ENCODE results near the gene UBE2D3. TPM values are rescaled to one million over a fixed set of nuclear protein-coding genes. Genes with fewer than 3 reads are reported as not detected.
A peak's percentile ranks its signal among the peaks of the same experiment; 100 is the strongest.
"Not testable (repeated sequence)": the region's sequence is repeated elsewhere in the genome, so short reads cannot be mapped to it uniquely, and the experiment has no call there.

Gene UBE2D3
- total RNA-seq, 1 donor from 2014 or later, result 327 TPM

DNA sequence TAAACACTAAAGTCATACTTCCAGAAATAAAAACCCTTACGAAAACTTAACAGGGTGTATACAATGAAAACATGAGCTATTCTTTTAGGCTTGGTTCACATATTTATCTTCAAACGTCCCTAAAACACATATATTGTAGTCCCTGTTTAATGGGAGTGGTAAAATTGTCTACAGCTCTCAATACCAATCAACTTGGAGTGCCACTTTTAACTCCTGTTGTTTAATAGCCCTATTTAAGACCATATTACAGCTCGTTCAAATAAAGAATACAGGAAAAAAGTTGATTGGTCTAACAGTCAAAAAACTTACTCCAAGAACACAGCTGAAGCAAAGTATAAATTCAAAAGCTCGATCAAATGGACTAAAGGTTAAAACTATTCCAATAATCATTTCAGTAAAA lies 3.9 kb downstream of the UBE2D3 start:
- ATAC-seq (ENCODE audit: low read depth) (no peak), DNase-seq (no peak)
- no peaks in the 10 kb centered on the region for H3K9me3 Mint-ChIP-seq
- peaks cover 57% of the 10 kb centered on the region for H3K36me3 Mint-ChIP-seq (ENCODE audit: low read depth)
- TF ChIP-seq, protein P1, sequence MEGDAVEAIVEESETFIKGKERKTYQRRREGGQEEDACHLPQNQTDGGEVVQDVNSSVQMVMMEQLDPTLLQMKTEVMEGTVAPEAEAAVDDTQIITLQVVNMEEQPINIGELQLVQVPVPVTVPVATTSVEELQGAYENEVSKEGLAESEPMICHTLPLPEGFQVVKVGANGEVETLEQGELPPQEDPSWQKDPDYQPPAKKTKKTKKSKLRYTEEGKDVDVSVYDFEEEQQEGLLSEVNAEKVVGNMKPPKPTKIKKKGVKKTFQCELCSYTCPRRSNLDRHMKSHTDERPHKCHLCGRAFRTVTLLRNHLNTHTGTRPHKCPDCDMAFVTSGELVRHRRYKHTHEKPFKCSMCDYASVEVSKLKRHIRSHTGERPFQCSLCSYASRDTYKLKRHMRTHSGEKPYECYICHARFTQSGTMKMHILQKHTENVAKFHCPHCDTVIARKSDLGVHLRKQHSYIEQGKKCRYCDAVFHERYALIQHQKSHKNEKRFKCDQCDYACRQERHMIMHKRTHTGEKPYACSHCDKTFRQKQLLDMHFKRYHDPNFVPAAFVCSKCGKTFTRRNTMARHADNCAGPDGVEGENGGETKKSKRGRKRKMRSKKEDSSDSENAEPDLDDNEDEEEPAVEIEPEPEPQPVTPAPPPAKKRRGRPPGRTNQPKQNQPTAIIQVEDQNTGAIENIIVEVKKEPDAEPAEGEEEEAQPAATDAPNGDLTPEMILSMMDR (IDR thresholded peaks at IDR 0.05), result no peak
- H3K27ac Mint-ChIP-seq, result no peak overlapping the region
- CTCF ChIA-PET, result interaction anchor here (1.0 kb wide), 1 partner anchor 223 kb away, joined by 3 read pairs; no protein-coding TSS in a partner anchor
- peak overlapping the region; percentile 72 for H3K4me3 Mint-ChIP-seq
- H3K4me1 Mint-ChIP-seq, result peaks cover 58% of the 10 kb centered on the region
- no peaks in the 10 kb centered on the region for H3K27me3 Mint-ChIP-seq
- intact Hi-C loops (cut with micrococcal nuclease), result loop anchor here (10.0 kb wide), 1 partner anchor 1921 kb away; no protein-coding TSS in a partner anchor
- POLR2A ChIA-PET, result interaction anchor here (0.5 to 5.5 kb wide), 5 partner anchors 7 to 63 kb away, joined by 4 to 38 read pairs (median 13); partner anchors contain the start of genes CISD2 and MANBA

DNA sequence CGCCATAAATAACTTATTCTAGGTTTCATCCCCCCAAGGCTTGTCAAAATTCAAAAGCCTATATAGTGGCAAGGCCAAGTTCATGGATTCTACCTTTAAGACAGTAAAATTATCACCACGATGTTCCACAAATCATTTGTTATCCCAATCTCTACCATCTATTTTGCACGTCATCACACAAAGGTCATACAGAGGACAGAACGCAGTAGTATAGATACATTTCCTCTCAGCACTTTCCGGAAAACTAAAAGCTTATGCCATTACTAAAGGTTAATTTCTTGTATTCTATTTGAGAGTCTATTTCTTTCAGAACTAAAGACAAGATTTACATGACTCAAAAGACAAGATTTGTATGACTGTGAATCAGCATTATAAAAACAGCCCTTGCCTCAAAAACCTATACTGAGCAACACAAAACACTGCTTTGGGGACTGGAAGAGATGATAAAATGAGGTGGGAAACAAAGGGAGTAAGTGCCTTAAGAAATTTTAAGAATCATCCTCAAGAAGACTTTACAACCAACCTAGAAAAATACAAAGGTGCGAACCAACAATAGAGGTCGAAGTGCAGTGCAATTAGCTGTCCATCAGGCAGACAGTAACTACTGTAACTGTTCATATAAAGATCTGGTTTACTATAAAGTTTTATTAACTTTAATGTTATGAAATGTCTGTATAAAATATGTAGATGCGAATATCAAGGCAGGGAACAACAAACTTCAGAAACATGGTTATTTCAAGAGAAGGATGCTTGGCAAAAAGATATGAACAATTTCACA lies 7.6 kb downstream of the UBE2D3 start:
- TF ChIP-seq, protein P1 (IDR thresholded peaks at IDR 0.05), result no peak
- POLR2A ChIA-PET, result interaction anchor here (1.8 kb wide), 1 partner anchor 10 kb away, joined by 5 read pairs; no protein-coding TSS in a partner anchor
- no peak for ATAC-seq (ENCODE audit: low read depth)
- CTCF ChIA-PET, result no interaction called here
- peak overlapping the region; percentile 59 for H3K4me3 Mint-ChIP-seq
- peaks cover 84% of the 10 kb centered on the region for H3K4me1 Mint-ChIP-seq
- H3K27ac Mint-ChIP-seq, result peak overlapping the region; percentile 57
- no peak for DNase-seq
- no peaks in the 10 kb centered on the region for H3K9me3 Mint-ChIP-seq
- H3K36me3 Mint-ChIP-seq (ENCODE audit: low read depth), result peaks cover 79% of the 10 kb centered on the region
- intact Hi-C loops (cut with micrococcal nuclease), result loop anchor here (10.0 kb wide), 1 partner anchor 1925 kb away; no protein-coding TSS in a partner anchor
- no peaks in the 10 kb centered on the region for H3K27me3 Mint-ChIP-seq

DNA sequence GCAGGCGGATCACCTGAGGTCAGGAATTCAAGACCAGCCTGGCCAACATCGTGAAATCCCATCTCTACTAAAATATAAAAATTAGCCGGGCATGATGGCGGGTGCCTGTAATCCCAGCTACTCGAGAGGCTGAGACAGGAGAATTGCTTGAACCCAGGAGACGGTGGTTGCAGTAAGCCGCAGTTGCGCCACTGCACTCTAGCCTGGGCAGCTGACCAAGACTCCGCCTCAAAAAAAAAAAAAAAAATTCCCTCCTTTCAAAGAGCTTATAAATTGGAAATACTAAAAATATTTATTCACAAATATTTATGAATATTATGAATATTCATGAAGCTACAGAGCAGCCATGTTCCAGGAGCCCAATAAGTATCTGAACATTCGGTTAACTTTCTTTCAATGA lies 8.3 kb downstream of the UBE2D3 start:
- H3K36me3 Mint-ChIP-seq (ENCODE audit: low read depth), result peaks cover 81% of the 10 kb centered on the region
- H3K9me3 Mint-ChIP-seq, result not testable (repeated sequence)

DNA sequence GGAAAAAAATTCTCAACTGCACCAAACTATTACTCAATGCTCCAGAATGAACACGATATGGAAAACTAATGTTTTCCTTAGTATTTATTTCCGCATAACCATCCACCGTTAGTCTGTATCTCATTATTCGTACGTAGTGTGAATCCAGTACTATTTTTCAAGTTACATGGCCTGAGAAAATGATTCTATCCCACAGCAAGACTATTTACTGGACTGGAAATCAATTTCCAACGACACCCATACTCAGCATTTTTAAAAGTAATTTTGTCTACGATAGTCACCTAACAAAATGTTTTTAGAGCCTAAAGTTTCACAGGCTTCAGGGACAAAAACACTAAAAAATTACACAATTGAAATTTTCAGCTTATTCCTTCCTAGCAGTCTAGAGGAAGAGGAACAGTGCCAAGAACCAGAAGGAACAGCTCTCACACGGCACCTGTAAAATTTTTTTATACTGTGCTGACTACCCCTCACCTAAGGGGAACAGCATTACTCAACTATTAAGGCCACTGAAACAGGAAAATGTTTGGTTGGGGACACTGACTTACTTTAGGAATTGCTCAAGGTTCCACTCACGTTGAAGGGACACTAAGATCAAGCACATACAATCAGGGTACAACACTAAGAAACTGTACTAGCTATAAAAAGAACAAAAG lies 9.6 kb downstream of the UBE2D3 start:
- Mint-ChIP-seq H3K4me3 (peak overlapping the region; percentile 19), H3K27ac (no peak overlapping the region), H3K36me3 (ENCODE audit: low read depth) (peaks cover 80% of the 10 kb centered on the region), H3K27me3 (no peaks in the 10 kb centered on the region), H3K4me1 (peaks cover 85% of the 10 kb centered on the region), H3K9me3 (no peaks in the 10 kb centered on the region)
- TF ChIP-seq, protein P1 (IDR thresholded peaks at IDR 0.05), result no peak
- DNase-seq (no peak), ATAC-seq (ENCODE audit: low read depth) (no peak)
- intact Hi-C loops (cut with micrococcal nuclease), result loop anchor here (1.0 to 2.0 kb wide), 2 partner anchors 8 to 15 kb away; no protein-coding TSS in a partner anchor
- ChIA-PET CTCF (interaction anchor here (0.7 to 1.2 kb wide), 2 partner anchors 10 to 227 kb away, joined by 3 to 4 read pairs; partner anchors contain the start of gene UBE2D3), POLR2A (interaction anchor here (1.0 to 4.9 kb wide), 4 partner anchors 8 to 51 kb away, joined by 3 to 38 read pairs (median 4); partner anchors contain the start of genes CISD2 and UBE2D3)

More for the DNA sequence above, 8.3 kb downstream of the UBE2D3 start:
- ATAC-seq (ENCODE audit: low read depth); H3K4me3 Mint-ChIP-seq; intact Hi-C loops (cut with micrococcal nuclease); CTCF ChIA-PET; H3K27ac Mint-ChIP-seq; DNase-seq; H3K27me3 Mint-ChIP-seq: not testable (repeated sequence)
- peaks cover 88% of the 10 kb centered on the region for H3K4me1 Mint-ChIP-seq
- POLR2A ChIA-PET, result interaction anchor here (1.8 kb wide), 1 partner anchor 9 kb away, joined by 5 read pairs; no protein-coding TSS in a partner anchor

DNA sequence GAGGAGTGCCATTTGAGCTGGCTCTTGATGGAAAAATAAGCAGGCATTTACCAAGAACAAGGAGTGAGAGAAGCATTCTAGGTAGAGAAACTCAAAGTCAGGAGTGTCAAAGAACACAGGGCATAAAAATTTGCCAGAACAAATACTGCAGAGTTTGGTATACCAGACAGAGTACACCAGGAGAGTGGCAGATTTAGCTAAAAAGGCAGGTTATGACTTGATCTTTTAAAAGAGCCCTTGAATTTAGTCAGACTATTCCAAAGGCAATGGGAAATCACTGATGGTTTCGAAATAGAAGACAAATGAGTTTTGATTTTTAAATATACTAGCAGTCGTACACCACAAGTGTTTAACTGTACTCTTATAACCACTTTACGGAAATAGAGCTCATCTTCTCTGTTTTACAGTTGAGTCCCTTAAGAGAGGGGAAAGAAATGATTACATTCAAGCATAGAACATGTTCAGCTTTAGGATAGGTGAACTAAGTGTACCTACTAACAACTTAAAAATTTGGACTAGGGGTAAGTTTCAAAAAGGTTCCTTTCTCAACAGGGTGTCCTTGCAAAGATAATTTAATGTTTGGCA lies 10.2 kb downstream of the UBE2D3 start:
- POLR2A ChIA-PET, result interaction anchor here (1.1 to 4.9 kb wide), 2 partner anchors 9 to 52 kb away, joined by 3 to 38 read pairs; partner anchors contain the start of genes CISD2 and UBE2D3
- Mint-ChIP-seq H3K27me3 (no peaks in the 10 kb centered on the region), H3K4me3 (peak overlapping the region; percentile 19), H3K4me1 (peaks cover 83% of the 10 kb centered on the region), H3K9me3 (no peaks in the 10 kb centered on the region), H3K36me3 (ENCODE audit: low read depth) (peaks cover 77% of the 10 kb centered on the region), H3K27ac (no peak overlapping the region)
- intact Hi-C loops (cut with micrococcal nuclease), result loop anchor here (1.0 to 2.0 kb wide), 2 partner anchors 8 to 14 kb away; no protein-coding TSS in a partner anchor
- DNase-seq (no peak), ATAC-seq (ENCODE audit: low read depth) (no peak)
- TF ChIP-seq, protein P1 (IDR thresholded peaks at IDR 0.05), result no peak
- CTCF ChIA-PET, result interaction anchor here (1.2 kb wide), 1 partner anchor 10 kb away, joined by 3 read pairs; the partner anchor contains the start of gene UBE2D3
